GM23338 (cell line): ENCODE measurements around the gene CLPSL2.

Experiments used
- EZH2phosphoT487 ChIP-seq: fragments of 200-600 bp; sonication (generic); IDR thresholded peaks from one replicate; pipeline ENCODE4 v1.8.1; 2018; ENCODE audit warnings: antibody characterized with exemption; ENCODE audit not compliant: unreplicated experiment
- TF ChIP-seq, protein P1 (sequence below), 2 experiments: fragments of 200-600 bp in 1 of 2; sonication (generic) in 1 of 2; conservative IDR thresholded peaks; 2 replicates each; pipeline versions ENCODE4 v1.5.1 to v1.6.1; 2016 to 2017; ENCODE audit warnings: antibody characterized with exemption in 2 of 2, low read depth in 2 of 2, mild to moderate bottlenecking in 2 of 2, moderate library complexity in 1 of 2

GRCh38 chr6:35782424-35782823 is 6.0 kb downstream of the CLPSL2 start:
- TF ChIP-seq, protein P1, sequence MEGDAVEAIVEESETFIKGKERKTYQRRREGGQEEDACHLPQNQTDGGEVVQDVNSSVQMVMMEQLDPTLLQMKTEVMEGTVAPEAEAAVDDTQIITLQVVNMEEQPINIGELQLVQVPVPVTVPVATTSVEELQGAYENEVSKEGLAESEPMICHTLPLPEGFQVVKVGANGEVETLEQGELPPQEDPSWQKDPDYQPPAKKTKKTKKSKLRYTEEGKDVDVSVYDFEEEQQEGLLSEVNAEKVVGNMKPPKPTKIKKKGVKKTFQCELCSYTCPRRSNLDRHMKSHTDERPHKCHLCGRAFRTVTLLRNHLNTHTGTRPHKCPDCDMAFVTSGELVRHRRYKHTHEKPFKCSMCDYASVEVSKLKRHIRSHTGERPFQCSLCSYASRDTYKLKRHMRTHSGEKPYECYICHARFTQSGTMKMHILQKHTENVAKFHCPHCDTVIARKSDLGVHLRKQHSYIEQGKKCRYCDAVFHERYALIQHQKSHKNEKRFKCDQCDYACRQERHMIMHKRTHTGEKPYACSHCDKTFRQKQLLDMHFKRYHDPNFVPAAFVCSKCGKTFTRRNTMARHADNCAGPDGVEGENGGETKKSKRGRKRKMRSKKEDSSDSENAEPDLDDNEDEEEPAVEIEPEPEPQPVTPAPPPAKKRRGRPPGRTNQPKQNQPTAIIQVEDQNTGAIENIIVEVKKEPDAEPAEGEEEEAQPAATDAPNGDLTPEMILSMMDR (conservative IDR thresholded peaks at IDR 0.05; ENCODE audit: low read depth in 2 of 2): no peak
- TF ChIP-seq EZH2phosphoT487: no peak
